Right atrium auricular region (tissue), 2 donors: ENCODE data around the gene POU6F2. TPM values are rescaled to one million over a fixed set of nuclear protein-coding genes. Genes with fewer than 3 reads are reported as not detected.

ENCODE experiments used
- DNase-seq: peaks from one replicate; pipeline ENCODE4 v3.0.0-alpha.2; 2019; ENCODE audit warnings: low spot score
- H3K27ac ChIP-seq, 2 donors: fragments of 200-600 bp; sonication (generic); 1 replicate in 1 of 2; 2 replicates in 1 of 2; pipeline ENCODE4 v1.5.1; 2016 to 2019
- H3K27me3 ChIP-seq, 2 donors: fragments of 200-600 bp; sonication (generic); one replicate each; pipeline versions ENCODE4 v1.5.1 to v1.6.0; 2017 to 2019
- H3K36me3 ChIP-seq: fragments of 200-600 bp; sonication (generic); one replicate; pipeline ENCODE4 v1.5.1; 2016
- H3K4me1 ChIP-seq, 2 donors: fragments of 200-600 bp; sonication (generic); one replicate each; pipeline versions ENCODE4 v1.5.1 to v1.6.0; 2017 to 2019
- H3K4me3 ChIP-seq, 2 donors: fragments of 200-600 bp; sonication (generic); 1 replicate in 1 of 2; 2 replicates in 1 of 2; pipeline ENCODE4 v1.5.1; 2017 to 2019; ENCODE audit warnings: mild to moderate bottlenecking in 1 of 2, moderate library complexity in 1 of 2
- H3K9me3 ChIP-seq, 2 donors: fragments of 200-600 bp; sonication (generic); one replicate each; pipeline ENCODE4 v1.5.1; 2019
- CTCF ChIP-seq, 2 donors: fragments of 200-600 bp; sonication (generic); IDR thresholded peaks; one replicate each; pipeline ENCODE4 v1.5.1; 2019; ENCODE audit warnings: antibody characterized with exemption in 2 of 2
- total RNA-seq, 2 donors: library from RNA; depleted of rRNA; stranded (reverse); fragments of >200 nt; gene quantifications; one replicate each; pipeline ENCODE4 v1.1.0, GENCODE V29; 2016

The POU6F2 gene
- total RNA-seq, 2 donors from 2014 or later = 0.85 to 1.5 TPM

- Histone ChIP-seq H3K4me1 (no peaks in the 10 kb centered on the region), H3K9me3 (no peaks in the 10 kb centered on the region), H3K27ac (no peak overlapping the region), H3K27me3 (no peaks in the 10 kb centered on the region), H3K36me3 (no peaks in the 10 kb centered on the region), H3K4me3 (no peak overlapping the region)
- no peak for DNase-seq
- TF ChIP-seq CTCF (IDR thresholded peaks at IDR 0.05) = no peak
Observed at GRCh38 chr7:39360038-39360437, 382.3 kb downstream of the POU6F2 start.

GRCh38 chr7:39360766-39361165 is 383.1 kb downstream of the POU6F2 start:
- H3K4me1 ChIP-seq = no peaks in the 10 kb centered on the region
- DNase-seq = no peak
- no peaks in the 10 kb centered on the region for H3K36me3 ChIP-seq
- no peak overlapping the region for H3K27ac ChIP-seq
- no peak for TF ChIP-seq CTCF (IDR thresholded peaks at IDR 0.05)
- no peaks in the 10 kb centered on the region for H3K27me3 ChIP-seq
- no peak overlapping the region for H3K4me3 ChIP-seq
- no peaks in the 10 kb centered on the region for H3K9me3 ChIP-seq

- Histone ChIP-seq H3K27ac (no peak overlapping the region), H3K36me3 (no peaks in the 10 kb centered on the region), H3K9me3 (no peaks in the 10 kb centered on the region), H3K4me3 (no peak overlapping the region), H3K4me1 (no peaks in the 10 kb centered on the region), H3K27me3 (no peaks in the 10 kb centered on the region)
- TF ChIP-seq CTCF (IDR thresholded peaks at IDR 0.05) = no peak
- no peak for DNase-seq
Observed at GRCh38 chr7:39365751-39366295, 388.1 kb downstream of the POU6F2 start.

GRCh38 chr7:39367451-39367850 is 389.7 kb downstream of the POU6F2 start:
- H3K9me3 ChIP-seq = no peaks in the 10 kb centered on the region
- no peaks in the 10 kb centered on the region for H3K36me3 ChIP-seq
- no peak overlapping the region for H3K27ac ChIP-seq
- H3K27me3 ChIP-seq = no peaks in the 10 kb centered on the region
- no peak for DNase-seq
- H3K4me3 ChIP-seq = no peak overlapping the region
- H3K4me1 ChIP-seq = no peaks in the 10 kb centered on the region
- no peak for TF ChIP-seq CTCF (IDR thresholded peaks at IDR 0.05)

- H3K27ac ChIP-seq = no peak overlapping the region
- no peak for DNase-seq
- no peaks in the 10 kb centered on the region for H3K27me3 ChIP-seq
- H3K4me3 ChIP-seq = no peak overlapping the region
- no peaks in the 10 kb centered on the region for H3K36me3 ChIP-seq
- no peak for TF ChIP-seq CTCF (IDR thresholded peaks at IDR 0.05)
- no peaks in the 10 kb centered on the region for H3K9me3 ChIP-seq
- H3K4me1 ChIP-seq = no peaks in the 10 kb centered on the region
Observed at GRCh38 chr7:39367943-39368342, 390.2 kb downstream of the POU6F2 start.

- H3K4me3 ChIP-seq = no peak overlapping the region
- no peak for DNase-seq
Observed at GRCh38 chr7:39372383-39372782, 394.7 kb downstream of the POU6F2 start.

More at GRCh38 chr7:39372383-39372782, 394.7 kb downstream of the POU6F2 start:
- Histone ChIP-seq H3K27me3 (no peaks in the 10 kb centered on the region), H3K27ac (no peak overlapping the region), H3K36me3 (no peaks in the 10 kb centered on the region), H3K9me3 (no peaks in the 10 kb centered on the region), H3K4me1 (no peaks in the 10 kb centered on the region)
- TF ChIP-seq CTCF (IDR thresholded peaks at IDR 0.05) = no peak
